ENCODE measurements around the gene CNTN6. TPM values are rescaled to one million over a fixed set of nuclear protein-coding genes. Genes with fewer than 3 reads are reported as not detected.

The CNTN6 gene
- total RNA-seq, 1 experiment from 2014 or later, result not detected

- no peak for TF ChIP-seq E2F5 (CRISPR knock-in tag; IDR thresholded peaks at IDR 0.05)
- no peak for TF ChIP-seq FOXK1 (CRISPR knock-in tag; IDR thresholded peaks at IDR 0.05)
These were observed 307.7 kb downstream of the CNTN6 start (continued) for GRCh38 chr3:1400571-1400970.

GRCh38 chr3:1404270-1404962 is 311.6 kb downstream of the CNTN6 start:
- ATAC-seq (no peak), DNase-seq (ENCODE audit: low spot score) (no peak)
- Mint-ChIP-seq H3K27ac (no peak overlapping the region), H3K36me3 (peaks cover 52% of the 10 kb centered on the region), H3K4me3 (no peak overlapping the region), H3K4me1 (no peaks in the 10 kb centered on the region), H3K9me3 (peaks cover 77% of the 10 kb centered on the region), H3K27me3 (ENCODE audit: low read depth) (no peaks in the 10 kb centered on the region; the same call in 1 of the 2 replicates)
- TF ChIP-seq SOX15 (CRISPR knock-in tag; IDR thresholded peaks at IDR 0.05) (no peak), NFYB (CRISPR knock-in tag; conservative IDR thresholded peaks at IDR 0.05; ENCODE audit: low read depth) (no peak), ZBTB43 (CRISPR knock-in tag; IDR thresholded peaks at IDR 0.05) (no peak)
- CTCF ChIA-PET, result no interaction called here
- POLR2A ChIA-PET, result interaction anchor here (0.6 kb wide), 1 partner anchor 1364 kb away, joined by 3 read pairs; no protein-coding TSS in a partner anchor

GRCh38 chr3:1406250-1406649 is 313.4 kb downstream of the CNTN6 start:
- CTCF ChIA-PET, result no interaction called here

More at GRCh38 chr3:1406250-1406649, 313.4 kb downstream of the CNTN6 start:
- no peak for DNase-seq (ENCODE audit: low spot score)
- Mint-ChIP-seq H3K4me1 (no peaks in the 10 kb centered on the region), H3K27me3 (ENCODE audit: low read depth) (no peaks in the 10 kb centered on the region; the same call in 1 of the 2 replicates), H3K9me3 (peaks cover 63% of the 10 kb centered on the region), H3K4me3 (no peak overlapping the region), H3K27ac (no peak overlapping the region), H3K36me3 (peaks cover 41% of the 10 kb centered on the region)
- POLR2A ChIA-PET, result no interaction called here
- no peak for ATAC-seq
- TF ChIP-seq ZNF219 (CRISPR knock-in tag; IDR thresholded peaks at IDR 0.05; ENCODE audit: borderline replicate concordance), result no peak
- TF ChIP-seq CDX4 (CRISPR knock-in tag; IDR thresholded peaks at IDR 0.05; ENCODE audit: borderline replicate concordance), result no peak
- no peak for TF ChIP-seq ZNF512 (CRISPR knock-in tag; IDR thresholded peaks at IDR 0.05; ENCODE audit: borderline replicate concordance)
- no peak for TF ChIP-seq ZMAT4 (CRISPR knock-in tag; IDR thresholded peaks at IDR 0.05)
- no peak for TF ChIP-seq GTF2I (CRISPR knock-in tag; conservative IDR thresholded peaks at IDR 0.05)
- TF ChIP-seq ARID4B (CRISPR knock-in tag; IDR thresholded peaks at IDR 0.05; ENCODE audit: borderline replicate concordance), result no peak
- TF ChIP-seq ZNF416 (CRISPR knock-in tag; IDR thresholded peaks at IDR 0.05), result no peak
- TF ChIP-seq ZNF425 (CRISPR knock-in tag; conservative IDR thresholded peaks at IDR 0.05), result no peak
- TF ChIP-seq TCF7 (CRISPR knock-in tag; IDR thresholded peaks at IDR 0.05; ENCODE audit: low read depth), result no peak
- no peak for TF ChIP-seq KAT7 (CRISPR knock-in tag; IDR thresholded peaks at IDR 0.05; ENCODE audit: borderline replicate concordance)
